SU-DHL-6 (cell line): ENCODE measurements around the gene NKPD1.

Source experiments
- H2AFZ ChIP-seq: fragments of 200-600 bp; sonication (generic); 2 replicates; pipeline ENCODE4 v1.6.1; 2014; ENCODE audit warnings: low read depth, mild to moderate bottlenecking, moderate library complexity, mixed read lengths, antibody characterized with exemption, low read length; ENCODE audit not compliant: severe bottlenecking
- H3F3A ChIP-seq: fragments of 200-600 bp; shearing (Covaris generic); 2 replicates; pipeline ENCODE4 v1.6.0; 2016; ENCODE audit warnings: antibody characterized with exemption, mild to moderate bottlenecking; ENCODE audit not compliant: insufficient read depth
- H3K27ac ChIP-seq: fragments of 200-600 bp; sonication (generic); 2 replicates; pipeline ENCODE4 v1.5.1; 2016; ENCODE audit warnings: low read depth, mild to moderate bottlenecking, low read length, moderate library complexity, mixed read lengths
- H3K27me3 ChIP-seq: fragments of 200-600 bp; sonication (generic), shearing (Covaris generic); 2 replicates; pipeline ENCODE4 v1.6.0; 2014; ENCODE audit warnings: mild to moderate bottlenecking, low read length
- H3K36me3 ChIP-seq: fragments of 200-600 bp; sonication (generic); 2 replicates; pipeline ENCODE4 v1.6.1; 2014; ENCODE audit warnings: mild to moderate bottlenecking, low read length, mixed read lengths
- H3K4me2 ChIP-seq: fragments of 300-600, 200-600 bp; shearing (Covaris generic), sonication (generic); 2 replicates; pipeline ENCODE4 v1.6.0; 2014; ENCODE audit warnings: low read length, low read depth, mild to moderate bottlenecking; ENCODE audit not compliant: poor library complexity, severe bottlenecking
- H3K4me3 ChIP-seq: fragments of 200-600 bp; sonication (generic); 2 replicates; pipeline ENCODE4 v1.5.1; 2014; ENCODE audit warnings: antibody characterized with exemption, low read length, mild to moderate bottlenecking, mixed read lengths; ENCODE audit not compliant: insufficient read depth, poor library complexity, severe bottlenecking
- H3K79me2 ChIP-seq: fragments of 200-600 bp; sonication (generic); 2 replicates; pipeline ENCODE4 v1.6.1; 2014; ENCODE audit warnings: mild to moderate bottlenecking, low read length, moderate library complexity; ENCODE audit not compliant: insufficient read depth
- H3K9ac ChIP-seq: fragments of 200-600 bp; sonication (generic); 2 replicates; pipeline ENCODE4 v1.7.0; 2014; ENCODE audit warnings: mild to moderate bottlenecking, low read length
- H3K9me2 ChIP-seq: fragments of 200-600 bp; sonication (generic); replicated peaks from 2 replicates; pipeline ENCODE4 v1.6.1; 2014; ENCODE audit warnings: low read length; ENCODE audit not compliant: insufficient read depth
- H3K9me3 ChIP-seq: fragments of 200-600 bp; sonication (generic); 2 replicates; pipeline ENCODE4 v1.6.1; 2014; ENCODE audit warnings: low read length, mixed read lengths; ENCODE audit not compliant: insufficient read depth
- H4K20me1 ChIP-seq: fragments of 200-600 bp; sonication (generic); 2 replicates; pipeline ENCODE4 v1.6.1; 2014; ENCODE audit warnings: low read depth, mild to moderate bottlenecking, antibody characterized with exemption, low read length, moderate library complexity, mixed read lengths
- CTCF ChIP-seq: fragments of 200-600 bp; sonication (generic); IDR thresholded peaks from one replicate; pipeline ENCODE4 v1.5.1; 2017; ENCODE audit warnings: antibody characterized with exemption, mild to moderate bottlenecking, low read length, moderate library complexity; ENCODE audit not compliant: insufficient read depth, poor library complexity, severe bottlenecking
- EZH2phosphoT487 ChIP-seq: fragments of 200-600 bp; sonication (generic), shearing (Covaris generic); conservative IDR thresholded peaks from 2 replicates; pipeline ENCODE4 v1.6.1; 2018; ENCODE audit warnings: mild to moderate bottlenecking, antibody characterized with exemption, low read length, moderate library complexity, mixed read lengths

NKPD1 gene

GRCh38 chr19:45163751-45164460, 3.1 kb upstream of the NKPD1 start:
- no peaks in the 10 kb centered on the region for H3K27me3 ChIP-seq
- H4K20me1 ChIP-seq = no peaks in the 10 kb centered on the region
- H3K9me3 ChIP-seq = no peaks in the 10 kb centered on the region
- no peak overlapping the region for H3K4me3 ChIP-seq
- no peaks in the 10 kb centered on the region for H3F3A ChIP-seq
- no peak for TF ChIP-seq CTCF
- no peak for TF ChIP-seq EZH2phosphoT487
- no peak overlapping the region for H2AFZ ChIP-seq
- H3K9ac ChIP-seq = no peak overlapping the region
- H3K27ac ChIP-seq = no peak overlapping the region
- H3K4me2 ChIP-seq = no peak overlapping the region
- H3K9me2 ChIP-seq = no peaks in the 10 kb centered on the region
- no peaks in the 10 kb centered on the region for H3K36me3 ChIP-seq
- no peaks in the 10 kb centered on the region for H3K79me2 ChIP-seq

GRCh38 chr19:45163156-45163555, 2.4 kb upstream of the NKPD1 start:
- no peaks in the 10 kb centered on the region for H3K36me3 ChIP-seq
- H3K9ac ChIP-seq = no peak overlapping the region
- TF ChIP-seq CTCF (no peak), EZH2phosphoT487 (no peak)
- no peaks in the 10 kb centered on the region for H3K9me2 ChIP-seq
- no peak overlapping the region for H2AFZ ChIP-seq
- no peaks in the 10 kb centered on the region for H4K20me1 ChIP-seq
- H3K4me3 ChIP-seq = no peak overlapping the region
- H3K27me3 ChIP-seq = no peaks in the 10 kb centered on the region
- H3K4me2 ChIP-seq = no peak overlapping the region
- no peaks in the 10 kb centered on the region for H3K9me3 ChIP-seq
- no peak overlapping the region for H3K27ac ChIP-seq
- H3K79me2 ChIP-seq = no peaks in the 10 kb centered on the region
- H3F3A ChIP-seq = no peaks in the 10 kb centered on the region

- Histone ChIP-seq H3F3A (no peaks in the 10 kb centered on the region), H3K9me2 (no peaks in the 10 kb centered on the region), H3K27ac (no peak overlapping the region), H3K4me3 (no peak overlapping the region), H3K9ac (no peak overlapping the region), H3K36me3 (no peaks in the 10 kb centered on the region), H3K9me3 (no peaks in the 10 kb centered on the region), H3K79me2 (no peaks in the 10 kb centered on the region), H3K27me3 (no peaks in the 10 kb centered on the region), H2AFZ (no peak overlapping the region), H3K4me2 (no peak overlapping the region), H4K20me1 (no peaks in the 10 kb centered on the region)
- no peak for TF ChIP-seq EZH2phosphoT487
- no peak for TF ChIP-seq CTCF
Observed at GRCh38 chr19:45162608-45163143, 1.9 kb upstream of the NKPD1 start.
